Osteocyte (in vitro differentiated cells): ENCODE measurements around the gene ROCK2. TPM values are rescaled to one million over a fixed set of nuclear protein-coding genes. Genes with fewer than 3 reads are reported as not detected.
"Not testable (repeated sequence)": the region's sequence is repeated elsewhere in the genome, so short reads cannot be mapped to it uniquely, and the experiment has no call there.

ENCODE experiments used
- DNase-seq: peaks from one replicate; pipeline ENCODE4 v3.0.0; 2021; ENCODE audit warnings: mixed read lengths; ENCODE audit not compliant: unreplicated experiment; ENCODE audit errors: extremely low spot score
- H3K27ac Mint-ChIP-seq: one replicate; pipeline ENCODE4 v1.8.0; 2021; ENCODE audit warnings: mild to moderate bottlenecking, mixed read lengths; ENCODE audit not compliant: unreplicated experiment
- H3K27me3 Mint-ChIP-seq: one replicate; pipeline ENCODE4 v1.8.0; 2021; ENCODE audit warnings: mixed read lengths; ENCODE audit not compliant: unreplicated experiment
- H3K36me3 Mint-ChIP-seq: one replicate; pipeline ENCODE4 v1.8.0; 2021; ENCODE audit warnings: mixed read lengths; ENCODE audit not compliant: unreplicated experiment
- H3K4me1 Mint-ChIP-seq: one replicate; pipeline ENCODE4 v1.8.0; 2021; ENCODE audit warnings: mixed read lengths; ENCODE audit not compliant: unreplicated experiment
- H3K4me3 Mint-ChIP-seq: one replicate; pipeline ENCODE4 v1.8.0; 2021; ENCODE audit warnings: mild to moderate bottlenecking, moderate library complexity, mixed read lengths; ENCODE audit not compliant: unreplicated experiment
- H3K9me3 Mint-ChIP-seq: one replicate; pipeline ENCODE4 v1.8.0; 2021; ENCODE audit warnings: mixed read lengths; ENCODE audit not compliant: unreplicated experiment
- CTCF ChIP-seq: fragments of 200-600 bp; sonication (generic); IDR thresholded peaks from 2 replicates; pipeline ENCODE4 v1.5.0; 2021; ENCODE audit warnings: antibody characterized with exemption, mild to moderate bottlenecking, moderate library complexity
- total RNA-seq: library from RNA; stranded (reverse); gene quantifications from 2 replicates; pipeline ENCODE4 v1.2.1, GENCODE V29; 2021

The ROCK2 gene
- total RNA-seq, 1 donor from 2014 or later, result 56.4 TPM

GRCh38 chr2:11332596-11332995 lies 11.8 kb downstream of the ROCK2 start:
- H3K4me3 Mint-ChIP-seq, result no peak overlapping the region
- TF ChIP-seq CTCF, result no peak
- peaks cover 12% of the 10 kb centered on the region for H3K9me3 Mint-ChIP-seq
- H3K36me3 Mint-ChIP-seq, result peaks cover 4% of the 10 kb centered on the region
- no peaks in the 10 kb centered on the region for H3K27me3 Mint-ChIP-seq
- H3K27ac Mint-ChIP-seq, result no peak overlapping the region
- H3K4me1 Mint-ChIP-seq, result peaks cover 42% of the 10 kb centered on the region
- DNase-seq, result no peak

DNA sequence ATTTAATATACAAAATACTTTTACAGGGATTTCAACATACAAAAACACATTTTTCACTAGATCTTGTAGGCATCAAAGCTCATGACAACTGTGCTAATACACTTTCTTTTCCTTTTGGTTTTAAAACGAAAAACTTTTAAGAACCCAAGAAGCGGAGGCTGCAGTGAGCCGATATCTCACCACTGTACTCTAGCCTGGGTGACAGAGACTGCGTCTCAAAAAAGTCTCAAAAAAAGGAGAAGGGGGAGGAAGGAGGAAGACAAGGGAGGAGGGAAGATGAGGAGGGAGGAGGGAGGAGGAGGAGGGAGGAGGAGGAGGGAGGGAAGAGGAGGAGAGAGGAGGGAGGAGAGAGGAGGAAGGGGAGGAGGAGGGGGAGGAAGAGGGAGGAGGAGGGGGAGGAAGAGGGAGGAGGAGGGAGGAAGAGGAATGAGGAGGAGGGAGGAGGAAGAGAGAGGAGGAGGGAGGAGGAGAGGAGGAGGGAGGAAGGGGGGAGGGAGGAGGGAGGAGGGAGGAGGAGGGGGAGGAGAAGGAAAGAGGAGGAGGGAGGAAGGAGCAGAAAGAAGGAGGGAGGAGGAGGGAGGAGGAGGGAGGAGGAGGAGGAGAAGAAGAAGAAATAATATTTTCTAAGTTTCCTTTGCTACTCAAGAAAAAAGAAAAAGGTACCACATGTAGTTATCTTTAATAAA lies 13.8 kb downstream of the ROCK2 start:
- peaks cover 3% of the 10 kb centered on the region for H3K36me3 Mint-ChIP-seq
- no peaks in the 10 kb centered on the region for H3K27me3 Mint-ChIP-seq
- DNase-seq, result no peak
- TF ChIP-seq CTCF, result no peak
- H3K27ac Mint-ChIP-seq, result peak overlapping the region; percentile 59
- H3K4me3 Mint-ChIP-seq, result no peak overlapping the region
- peaks cover 40% of the 10 kb centered on the region for H3K4me1 Mint-ChIP-seq
- H3K9me3 Mint-ChIP-seq, result peaks cover 8% of the 10 kb centered on the region

DNA sequence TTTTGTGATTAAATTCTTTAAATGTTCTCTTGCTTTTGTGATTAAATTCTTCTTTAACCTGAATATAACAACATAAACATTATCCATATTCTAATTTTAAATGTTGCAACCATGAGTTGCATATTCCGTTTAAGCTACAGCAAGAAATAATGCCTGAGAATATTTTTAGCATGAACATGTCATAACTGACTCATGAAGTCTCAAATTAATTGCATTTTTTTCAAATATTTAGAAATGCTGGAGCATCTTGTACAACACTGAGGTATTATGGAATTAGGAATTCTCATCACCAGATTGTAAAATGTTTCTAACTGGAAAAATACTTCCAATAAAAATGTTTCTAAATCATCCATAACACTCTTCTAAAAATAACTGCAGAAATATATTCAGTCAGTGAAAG lies 14.7 kb downstream of the ROCK2 start:
- no peak overlapping the region for H3K4me3 Mint-ChIP-seq
- no peak for TF ChIP-seq CTCF
- no peaks in the 10 kb centered on the region for H3K27me3 Mint-ChIP-seq
- peaks cover 8% of the 10 kb centered on the region for H3K9me3 Mint-ChIP-seq
- no peak for DNase-seq
- peaks cover 3% of the 10 kb centered on the region for H3K36me3 Mint-ChIP-seq
- H3K4me1 Mint-ChIP-seq, result peaks cover 32% of the 10 kb centered on the region
- peak overlapping the region; percentile 69 for H3K27ac Mint-ChIP-seq

GRCh38 chr2:11328522-11328921 lies 15.9 kb downstream of the ROCK2 start:
- Mint-ChIP-seq H3K27ac (peak overlapping the region; percentile 9), H3K4me1 (peaks cover 26% of the 10 kb centered on the region)
- not testable (repeated sequence) for H3K27me3 Mint-ChIP-seq

GRCh38 chr2:11327871-11328270 lies 16.6 kb downstream of the ROCK2 start:
- Mint-ChIP-seq H3K27ac (no peak overlapping the region), H3K9me3 (peaks cover 7% of the 10 kb centered on the region), H3K4me3 (no peak overlapping the region), H3K4me1 (peaks cover 24% of the 10 kb centered on the region), H3K36me3 (peaks cover 3% of the 10 kb centered on the region), H3K27me3 (no peaks in the 10 kb centered on the region)
- TF ChIP-seq CTCF, result no peak
- DNase-seq, result no peak

More at GRCh38 chr2:11328522-11328921, 15.9 kb downstream of the ROCK2 start:
- not testable (repeated sequence) for DNase-seq, H3K36me3 Mint-ChIP-seq, H3K4me3 Mint-ChIP-seq, H3K9me3 Mint-ChIP-seq
